Epithelial cell of proximal tubule (primary cell): ENCODE data around the gene JPT2. TPM values are rescaled to one million over a fixed set of nuclear protein-coding genes. Genes with fewer than 3 reads are reported as not detected.
"Not testable (repeated sequence)": the region's sequence is repeated elsewhere in the genome, so short reads cannot be mapped to it uniquely, and the experiment has no call there.

Experiments used
- DNase-seq: peaks from one replicate; pipeline ENCODE4 v3.0.0-alpha.2; 2011; ENCODE audit warnings: low read depth
- H3K4me3 ChIP-seq: 2 replicates; pipeline ENCODE4 v1.5.1; 2011; ENCODE audit warnings: low read depth, mild to moderate bottlenecking, low read length
- total RNA-seq: library from RNA; depleted of rRNA; stranded (reverse); fragments of >200 nt; gene quantifications from 2 replicates; pipeline ENCODE4 v1.2.3, GENCODE V29; 2015
- TF ChIP-seq, protein P1 (sequence below): conservative IDR thresholded peaks from 2 replicates; pipeline ENCODE4 v1.5.1; 2012; ENCODE audit warnings: low read depth, mild to moderate bottlenecking, low read length

JPT2 gene
- total RNA-seq, 1 donor from 2014 or later = 119 TPM

DNA sequence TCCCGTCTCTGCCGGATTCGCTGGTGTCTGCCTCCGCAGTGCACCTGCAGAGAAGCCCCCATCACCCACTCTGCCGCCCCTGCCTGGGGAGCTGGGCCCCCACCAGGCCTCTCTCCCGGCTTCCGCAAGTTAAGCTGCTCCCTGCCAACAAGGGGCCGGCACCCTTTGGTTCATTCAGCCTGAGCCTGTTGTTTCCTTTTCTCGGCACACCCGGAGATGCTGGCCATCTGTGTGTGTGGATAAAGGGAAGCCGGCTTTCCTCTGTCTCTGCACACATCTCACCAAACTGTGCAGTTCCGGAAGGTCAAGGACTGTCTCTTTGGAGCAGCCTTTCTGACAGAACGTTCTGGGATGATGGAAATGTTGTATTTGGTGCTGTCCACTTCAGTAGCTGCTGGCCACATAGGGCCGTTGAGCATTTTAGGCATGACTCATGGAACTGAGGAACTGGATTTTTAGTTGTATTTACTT is 34.7 kb downstream of the JPT2 start:
- H3K4me3 ChIP-seq = no peak overlapping the region
- DNase-seq = no peak
- TF ChIP-seq, protein P1, sequence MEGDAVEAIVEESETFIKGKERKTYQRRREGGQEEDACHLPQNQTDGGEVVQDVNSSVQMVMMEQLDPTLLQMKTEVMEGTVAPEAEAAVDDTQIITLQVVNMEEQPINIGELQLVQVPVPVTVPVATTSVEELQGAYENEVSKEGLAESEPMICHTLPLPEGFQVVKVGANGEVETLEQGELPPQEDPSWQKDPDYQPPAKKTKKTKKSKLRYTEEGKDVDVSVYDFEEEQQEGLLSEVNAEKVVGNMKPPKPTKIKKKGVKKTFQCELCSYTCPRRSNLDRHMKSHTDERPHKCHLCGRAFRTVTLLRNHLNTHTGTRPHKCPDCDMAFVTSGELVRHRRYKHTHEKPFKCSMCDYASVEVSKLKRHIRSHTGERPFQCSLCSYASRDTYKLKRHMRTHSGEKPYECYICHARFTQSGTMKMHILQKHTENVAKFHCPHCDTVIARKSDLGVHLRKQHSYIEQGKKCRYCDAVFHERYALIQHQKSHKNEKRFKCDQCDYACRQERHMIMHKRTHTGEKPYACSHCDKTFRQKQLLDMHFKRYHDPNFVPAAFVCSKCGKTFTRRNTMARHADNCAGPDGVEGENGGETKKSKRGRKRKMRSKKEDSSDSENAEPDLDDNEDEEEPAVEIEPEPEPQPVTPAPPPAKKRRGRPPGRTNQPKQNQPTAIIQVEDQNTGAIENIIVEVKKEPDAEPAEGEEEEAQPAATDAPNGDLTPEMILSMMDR = no peak

DNA sequence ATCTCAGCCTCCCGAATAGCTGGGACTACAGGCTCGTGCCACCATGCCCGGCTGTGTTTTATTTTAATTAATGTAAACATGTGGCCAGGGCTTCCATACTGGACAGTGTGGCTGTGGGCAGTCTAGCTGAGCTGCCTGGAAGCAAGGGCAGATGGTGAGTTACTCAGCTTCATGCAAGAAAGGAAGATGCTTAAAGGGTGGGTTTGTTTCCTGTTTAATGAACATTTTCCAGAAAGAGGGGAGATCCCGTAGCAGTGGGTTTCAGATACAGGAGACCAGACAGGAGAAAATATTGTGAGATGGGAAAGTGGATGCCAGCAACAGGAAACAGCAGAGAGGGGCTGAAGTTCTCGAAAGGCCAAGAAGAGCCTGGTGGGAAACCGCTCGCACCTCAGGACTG is 35.3 kb downstream of the JPT2 start:
- no peak overlapping the region for H3K4me3 ChIP-seq

DNA sequence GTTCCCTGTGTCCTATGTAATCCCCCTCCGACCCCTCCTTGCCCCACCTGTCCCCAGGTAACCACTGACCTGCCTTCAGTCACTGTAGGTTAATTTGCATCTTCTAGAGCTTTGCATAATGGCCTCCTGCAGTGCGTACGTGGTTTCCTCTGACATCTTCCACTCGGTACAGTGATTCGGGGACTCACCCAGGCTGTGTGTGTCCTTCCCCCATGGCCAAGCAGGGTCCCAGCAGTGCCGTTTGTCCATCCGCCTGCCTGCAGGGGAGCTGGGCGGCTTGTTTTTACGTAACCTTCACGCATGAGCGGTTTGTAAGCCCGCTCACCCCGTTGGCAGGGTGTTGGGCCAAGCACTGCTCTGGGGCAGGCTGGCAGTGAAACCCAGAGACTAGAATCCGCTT is 35.9 kb downstream of the JPT2 start:
- H3K4me3 ChIP-seq = peak overlapping the region; percentile 20

More for the DNA sequence above, 35.3 kb downstream of the JPT2 start:
- DNase-seq = no peak
- TF ChIP-seq, protein P1 = no peak

DNA sequence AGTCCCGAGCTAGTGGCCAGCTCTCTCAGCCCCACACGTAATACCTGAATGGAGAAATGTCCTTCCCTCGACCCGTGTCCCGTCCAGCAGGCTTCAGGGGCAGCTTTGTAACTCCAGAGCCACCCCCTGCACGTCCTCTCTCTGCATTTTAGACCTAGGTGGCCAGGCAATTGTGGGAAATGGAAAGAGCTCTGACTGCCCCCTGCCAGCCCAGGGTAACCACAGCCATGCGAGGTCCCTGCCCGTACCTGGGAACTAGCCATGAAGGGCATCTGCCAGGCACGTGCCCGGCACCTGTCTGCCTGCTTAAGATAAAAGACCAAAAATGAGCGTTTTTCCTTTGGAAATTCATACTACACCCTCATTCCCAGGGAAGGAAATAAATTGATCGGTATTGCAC is 37.1 kb downstream of the JPT2 start:
- no peak for DNase-seq
- TF ChIP-seq, protein P1 = no peak
- no peak overlapping the region for H3K4me3 ChIP-seq

More for the DNA sequence above, 35.9 kb downstream of the JPT2 start:
- TF ChIP-seq, protein P1 = no peak
- DNase-seq = no peak

DNA sequence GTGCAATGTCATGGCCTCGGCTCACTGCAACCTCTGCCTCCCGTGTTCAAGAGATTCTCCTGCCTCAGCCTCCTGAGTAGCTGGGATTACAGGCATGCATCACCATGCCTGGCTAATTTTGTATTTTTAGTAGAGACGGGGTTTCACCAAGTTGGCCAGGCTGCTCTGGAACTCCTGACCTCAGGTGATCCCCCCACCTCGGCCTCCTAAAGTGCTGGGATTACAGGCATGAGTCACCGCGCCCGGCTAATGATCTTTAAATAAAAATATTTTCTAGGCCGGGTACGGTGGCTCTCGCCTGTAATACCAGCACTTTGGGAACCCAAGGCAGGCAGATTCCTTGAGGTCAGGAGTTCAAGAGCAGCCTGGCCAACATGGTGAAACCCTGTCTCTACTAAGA is 40.2 kb downstream of the JPT2 start:
- DNase-seq, H3K4me3 ChIP-seq: not testable (repeated sequence)

DNA sequence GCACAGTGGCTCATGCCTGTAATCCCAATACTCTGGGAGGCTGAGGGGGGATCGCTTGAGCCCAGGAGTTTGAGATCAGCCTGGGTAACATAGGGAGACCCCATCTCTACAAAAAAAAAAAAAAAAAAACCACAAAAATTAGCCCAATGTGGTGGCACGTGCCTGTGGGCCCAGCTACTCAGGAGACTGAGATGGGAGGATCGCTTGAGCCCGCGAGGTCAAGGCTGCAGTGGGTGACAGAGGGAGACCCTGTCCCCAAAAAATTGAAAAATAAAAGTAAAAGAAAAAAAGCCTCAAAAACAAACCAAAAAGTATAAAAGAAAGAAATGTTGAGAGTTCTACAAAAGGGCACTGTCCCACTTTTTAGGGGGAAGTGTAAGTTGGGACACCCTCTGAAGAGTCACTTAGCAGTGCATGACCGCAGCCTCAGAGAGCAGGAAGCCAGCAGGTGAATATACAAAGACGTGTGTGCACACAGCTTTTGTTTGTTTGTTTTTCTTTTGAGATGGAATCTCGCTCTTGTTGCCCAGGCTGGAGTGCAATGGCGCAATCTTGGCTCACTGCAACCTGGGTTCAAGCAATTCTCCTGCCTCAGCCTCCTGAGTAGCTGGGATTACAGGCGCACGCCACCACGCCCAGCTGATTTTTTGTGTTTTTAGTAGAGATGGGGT is 41.6 kb downstream of the JPT2 start:
- DNase-seq, H3K4me3 ChIP-seq: not testable (repeated sequence)

DNA sequence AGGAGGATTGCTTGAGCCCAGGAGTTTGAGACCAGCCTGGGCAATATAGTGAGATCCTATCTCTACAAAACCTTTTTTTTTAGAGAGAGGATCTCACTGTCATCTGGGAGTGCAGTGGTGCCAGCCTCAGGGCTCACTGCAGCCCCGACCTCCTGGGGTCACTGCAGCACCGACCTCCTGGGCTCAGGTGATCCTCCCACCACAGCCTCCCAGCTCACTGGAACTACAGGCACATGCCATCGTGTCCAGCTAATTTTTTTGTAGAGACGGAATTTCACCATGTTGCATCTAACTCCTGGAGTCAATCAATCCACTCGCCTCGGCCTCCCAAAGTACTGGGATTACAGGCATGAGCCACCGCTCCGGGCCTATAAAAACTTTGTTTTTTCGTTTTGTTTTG is 43.3 kb downstream of the JPT2 start:
- TF ChIP-seq, protein P1 = no peak

DNA sequence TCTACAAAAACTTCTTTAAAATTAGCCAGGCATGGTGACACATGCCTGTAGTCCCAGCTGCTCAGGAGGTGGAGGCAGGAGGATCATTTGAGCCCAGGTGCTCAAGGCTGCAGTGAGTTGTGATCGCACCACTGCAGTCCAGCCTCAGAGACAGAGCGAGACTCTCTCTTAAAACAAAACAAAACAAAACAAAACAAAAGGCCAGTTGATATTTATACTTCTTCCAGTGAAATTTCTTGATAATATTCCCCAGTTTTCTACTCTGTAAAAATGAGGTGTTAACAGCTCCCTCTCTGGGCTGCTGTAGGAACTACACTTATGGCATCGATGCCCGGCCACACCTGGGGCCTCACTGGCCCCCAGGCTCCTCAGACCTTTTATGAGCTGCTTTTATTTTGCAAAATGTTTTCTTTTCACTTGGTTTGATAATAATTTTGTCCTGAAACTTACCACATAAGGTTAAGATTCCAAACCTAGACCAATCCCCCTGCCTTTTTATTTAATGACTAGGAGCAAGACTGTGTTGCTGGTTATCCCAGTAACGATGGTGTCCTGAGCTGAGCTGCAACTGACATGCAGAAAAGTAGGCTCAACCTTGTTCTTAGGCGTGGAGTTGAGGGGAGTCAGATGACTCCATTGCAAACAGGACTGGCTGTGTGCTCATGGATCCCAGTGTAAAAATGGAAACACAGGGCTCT is 45.5 kb downstream of the JPT2 start:
- H3K4me3 ChIP-seq = no peak overlapping the region
- no peak for DNase-seq
- TF ChIP-seq, protein P1 = peak; percentile 81

More for the DNA sequence above, 43.3 kb downstream of the JPT2 start:
- no peak overlapping the region for H3K4me3 ChIP-seq
- no peak for DNase-seq
